IMR-90 (cell line): ENCODE data around the gene RFK.
"Not testable (repeated sequence)": the region's sequence is repeated elsewhere in the genome, so short reads cannot be mapped to it uniquely, and the experiment has no call there.

Source experiments
- BHLHE40 ChIP-seq: fragments of 150-350 bp; IDR thresholded peaks from 2 replicates; pipeline ENCODE4 v1.6.1; 2016; ENCODE audit warnings: mild to moderate bottlenecking, low read depth, low read length
- CEBPB ChIP-seq: IDR thresholded peaks from 2 replicates; pipeline ENCODE4 v1.6.1; 2012; ENCODE audit warnings: low read depth, low read length, improper control_type of control experiment
- CHD1 ChIP-seq: IDR thresholded peaks from 2 replicates; pipeline ENCODE4 v1.6.1; 2012; ENCODE audit warnings: low read depth, low read length, improper control_type of control experiment
- ELK1 ChIP-seq: fragments of 150-350 bp; IDR thresholded peaks from 2 replicates; pipeline ENCODE4 v1.6.1; 2016; ENCODE audit warnings: low read depth, mild to moderate bottlenecking, low read length, moderate library complexity, borderline replicate concordance
- FOS ChIP-seq: fragments of 150-350 bp; IDR thresholded peaks from 2 replicates; pipeline ENCODE4 v1.6.1; 2016; ENCODE audit warnings: low read depth, low read length
- MAZ ChIP-seq: IDR thresholded peaks from 2 replicates; pipeline ENCODE4 v1.6.1; 2012; ENCODE audit warnings: low read depth, mild to moderate bottlenecking, low read length, improper control_type of control experiment, moderate library complexity, borderline replicate concordance
- MXI1 ChIP-seq: IDR thresholded peaks from 2 replicates; pipeline ENCODE4 v1.6.1; 2012; ENCODE audit warnings: low read depth, mild to moderate bottlenecking, low read length, moderate library complexity, borderline replicate concordance
- NFE2L2 ChIP-seq: fragments of 150-350 bp; IDR thresholded peaks from 2 replicates; pipeline ENCODE4 v1.6.1; 2016; ENCODE audit warnings: low read depth, mild to moderate bottlenecking, low read length
- POLR2A ChIP-seq: IDR thresholded peaks from 2 replicates; pipeline ENCODE4 v1.6.1; 2012; ENCODE audit warnings: mild to moderate bottlenecking, low read depth, low read length
- RCOR1 ChIP-seq: IDR thresholded peaks from 2 replicates; pipeline ENCODE4 v1.6.1; 2012; ENCODE audit warnings: mild to moderate bottlenecking, low read length, improper control_type of control experiment; ENCODE audit not compliant: insufficient replicate concordance
- SMC3 ChIP-seq: fragments of 150-350 bp; IDR thresholded peaks from 2 replicates; pipeline ENCODE4 v1.6.1; 2016; ENCODE audit warnings: low read depth, mild to moderate bottlenecking, antibody characterized with exemption, low read length, moderate library complexity
- USF2 ChIP-seq: fragments of 150-350 bp; IDR thresholded peaks from 2 replicates; pipeline ENCODE4 v1.6.1; 2017; ENCODE audit warnings: mild to moderate bottlenecking, antibody characterized with exemption, low read length, low read depth
- TF ChIP-seq, protein P1 (sequence below): conservative IDR thresholded peaks from 2 replicates; pipeline ENCODE4 v1.5.1; 2012; ENCODE audit warnings: mild to moderate bottlenecking, low read depth, low read length, improper control_type of control experiment

DNA sequence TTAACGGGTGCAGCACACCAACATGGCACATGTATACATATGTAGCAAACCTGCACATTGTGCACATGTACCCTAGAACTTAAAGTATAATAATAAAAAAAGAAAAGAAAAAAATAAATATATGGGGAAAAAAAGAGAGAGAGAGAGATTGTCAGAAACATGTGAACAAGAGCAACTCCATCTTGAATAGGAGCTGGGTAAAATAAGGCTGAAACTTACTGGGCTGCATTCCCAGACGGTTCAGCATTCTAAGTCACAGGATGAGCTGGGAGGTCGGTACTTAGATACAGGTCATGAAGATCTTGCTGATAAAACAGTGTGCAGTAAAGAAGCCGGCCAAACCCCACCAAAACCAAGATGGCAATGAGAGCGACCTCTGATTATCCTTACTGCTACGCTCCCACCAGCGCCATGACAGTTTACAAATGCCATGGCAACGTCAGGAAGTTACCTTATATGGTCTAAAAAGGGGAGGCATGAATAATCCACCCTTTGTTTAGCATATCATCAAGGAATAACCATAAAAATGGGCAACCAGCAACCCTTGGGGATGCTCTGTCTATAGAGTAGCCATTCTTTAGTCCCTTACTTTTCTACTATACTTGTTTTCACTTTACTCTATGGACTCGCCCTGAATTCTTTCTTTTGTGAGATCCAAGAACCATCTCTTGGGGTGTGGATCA, 42.9 kb upstream of the RFK start:
- TF ChIP-seq MAZ, USF2, MXI1, POLR2A, CEBPB, SMC3, NFE2L2, CHD1, ELK1, RCOR1, BHLHE40, FOS: not testable (repeated sequence)
- TF ChIP-seq, protein P1, sequence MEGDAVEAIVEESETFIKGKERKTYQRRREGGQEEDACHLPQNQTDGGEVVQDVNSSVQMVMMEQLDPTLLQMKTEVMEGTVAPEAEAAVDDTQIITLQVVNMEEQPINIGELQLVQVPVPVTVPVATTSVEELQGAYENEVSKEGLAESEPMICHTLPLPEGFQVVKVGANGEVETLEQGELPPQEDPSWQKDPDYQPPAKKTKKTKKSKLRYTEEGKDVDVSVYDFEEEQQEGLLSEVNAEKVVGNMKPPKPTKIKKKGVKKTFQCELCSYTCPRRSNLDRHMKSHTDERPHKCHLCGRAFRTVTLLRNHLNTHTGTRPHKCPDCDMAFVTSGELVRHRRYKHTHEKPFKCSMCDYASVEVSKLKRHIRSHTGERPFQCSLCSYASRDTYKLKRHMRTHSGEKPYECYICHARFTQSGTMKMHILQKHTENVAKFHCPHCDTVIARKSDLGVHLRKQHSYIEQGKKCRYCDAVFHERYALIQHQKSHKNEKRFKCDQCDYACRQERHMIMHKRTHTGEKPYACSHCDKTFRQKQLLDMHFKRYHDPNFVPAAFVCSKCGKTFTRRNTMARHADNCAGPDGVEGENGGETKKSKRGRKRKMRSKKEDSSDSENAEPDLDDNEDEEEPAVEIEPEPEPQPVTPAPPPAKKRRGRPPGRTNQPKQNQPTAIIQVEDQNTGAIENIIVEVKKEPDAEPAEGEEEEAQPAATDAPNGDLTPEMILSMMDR: not testable (repeated sequence)
